HG03280 (cell line): ENCODE measurements around the gene HUWE1.
"Not testable (repeated sequence)": the region's sequence is repeated elsewhere in the genome, so short reads cannot be mapped to it uniquely, and the experiment has no call there.

Experiments
- ATAC-seq: cut with Tn5 transposase; IDR thresholded peaks from one replicate; pipeline ENCODE4 v1.9.1; 2021; ENCODE audit warnings: mild to moderate bottlenecking, moderate library complexity; ENCODE audit not compliant: unreplicated experiment

Gene HUWE1

GRCh38 chrX:53526999-53527398, 159.5 kb downstream of the HUWE1 start:
- no peak for ATAC-seq

GRCh38 chrX:53511322-53511721, 175.2 kb downstream of the HUWE1 start:
- no peak for ATAC-seq

DNA sequence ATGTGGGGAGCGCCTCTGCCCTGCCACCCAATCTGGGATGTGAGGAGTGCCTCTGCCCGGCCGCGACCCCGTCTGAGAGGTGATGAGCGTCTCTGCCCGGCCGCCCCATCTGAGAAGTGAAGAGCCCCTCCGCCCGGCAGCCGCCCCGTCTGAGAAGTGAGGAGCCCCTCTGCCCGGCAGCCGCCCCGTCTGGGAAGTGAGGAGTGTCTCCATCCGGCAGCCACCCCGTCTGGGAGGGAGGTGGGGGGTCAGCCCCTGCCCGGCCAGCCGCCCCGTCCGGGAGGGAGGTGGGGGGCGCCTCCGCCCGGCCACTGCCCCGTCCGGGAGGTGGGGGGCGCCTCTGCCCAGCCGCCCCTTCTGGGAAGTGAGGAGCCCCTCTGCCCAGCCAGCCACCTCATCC, 182.5 kb downstream of the HUWE1 start:
- not testable (repeated sequence) for ATAC-seq

GRCh38 chrX:53494436-53494835, 192.1 kb downstream of the HUWE1 start:
- no peak for ATAC-seq

DNA sequence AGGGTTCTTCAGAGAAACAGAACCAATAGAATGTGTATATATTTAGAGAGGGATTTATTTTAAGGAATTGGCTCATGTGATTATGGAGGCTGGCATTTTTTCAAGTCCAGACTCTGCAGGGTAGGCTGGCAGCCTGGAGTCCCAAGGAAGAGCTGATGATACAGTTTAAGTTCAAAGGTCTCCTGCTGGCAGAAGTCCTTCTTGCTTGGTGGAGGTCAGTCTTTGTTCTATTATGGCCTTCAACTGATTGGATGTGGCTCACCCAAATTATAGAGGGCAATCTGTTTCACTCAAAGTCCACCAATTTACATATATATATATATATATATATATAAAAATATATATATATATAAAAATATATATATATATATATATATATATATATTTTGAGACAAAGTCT, 200.2 kb downstream of the HUWE1 start:
- ATAC-seq, result no peak

DNA sequence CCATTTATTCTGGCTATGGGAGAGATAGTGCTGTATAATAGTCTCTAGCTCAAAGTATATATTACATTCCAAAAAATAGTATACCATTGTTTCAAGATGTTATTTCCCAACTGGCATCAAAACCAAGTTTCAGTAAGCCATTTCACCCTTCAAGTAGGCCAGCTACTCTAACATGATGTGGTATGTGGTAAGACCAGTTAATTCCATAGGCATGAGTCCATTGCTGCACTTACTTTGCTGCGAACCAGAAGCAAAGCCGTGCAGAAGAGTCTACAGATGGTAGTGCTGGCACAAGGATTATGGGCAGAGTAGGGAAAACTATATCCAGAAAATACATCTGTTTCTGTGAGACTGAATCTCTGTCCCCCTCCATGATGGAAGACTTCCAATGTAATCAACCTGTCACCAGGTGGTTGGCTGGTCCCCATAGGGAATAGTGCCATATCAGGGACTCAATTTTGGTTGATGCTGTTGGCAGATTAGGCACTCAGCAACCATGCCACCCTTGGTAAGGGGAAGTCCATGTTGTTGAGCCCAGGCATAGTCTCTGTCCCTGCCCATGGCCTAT, 202.6 kb downstream of the HUWE1 start:
- no peak for ATAC-seq

GRCh38 chrX:53483416-53483815, 203.1 kb downstream of the HUWE1 start:
- ATAC-seq, result no peak
